ENCODE results near the gene SPOCK1.
A peak's percentile ranks its signal among the peaks of the same experiment; 100 is the strongest.

The SPOCK1 gene

GRCh38 chr5:137185193-137185592 lies 313.9 kb downstream of the SPOCK1 start:
- no peak for DNase-seq

- no peak for DNase-seq
Observed at GRCh38 chr5:137184734-137185133, 314.4 kb downstream of the SPOCK1 start.

- no peak for DNase-seq
Observed at GRCh38 chr5:137182576-137182975, 316.6 kb downstream of the SPOCK1 start.

- no peak for DNase-seq
Observed at GRCh38 chr5:137181667-137182066, 317.5 kb downstream of the SPOCK1 start.

GRCh38 chr5:137179203-137179602 lies 319.9 kb downstream of the SPOCK1 start:
- DNase-seq, result no peak

GRCh38 chr5:137176609-137177008 lies 322.5 kb downstream of the SPOCK1 start:
- DNase-seq, result no peak

- DNase-seq, result no peak
Observed at GRCh38 chr5:137176126-137176525, 323.0 kb downstream of the SPOCK1 start.

GRCh38 chr5:137174196-137174595 lies 324.9 kb downstream of the SPOCK1 start:
- no peak for DNase-seq

GRCh38 chr5:137172258-137172657 lies 326.9 kb downstream of the SPOCK1 start:
- DNase-seq, result no peak

- no peak for DNase-seq
Observed at GRCh38 chr5:137167187-137167586, 331.9 kb downstream of the SPOCK1 start.

- no peak for DNase-seq
Observed at GRCh38 chr5:137164961-137165360, 334.2 kb downstream of the SPOCK1 start.

- DNase-seq, result no peak
Observed at GRCh38 chr5:137164536-137164935, 334.6 kb downstream of the SPOCK1 start.

GRCh38 chr5:137158691-137159090 lies 340.4 kb downstream of the SPOCK1 start:
- DNase-seq, result no peak

GRCh38 chr5:137156180-137156579 lies 342.9 kb downstream of the SPOCK1 start:
- no peak for DNase-seq

GRCh38 chr5:137155261-137156000 lies 343.7 kb downstream of the SPOCK1 start:
- peak; percentile 82 for DNase-seq

GRCh38 chr5:137152616-137153015 lies 346.5 kb downstream of the SPOCK1 start:
- no peak for DNase-seq

- no peak for DNase-seq
Observed at GRCh38 chr5:137148655-137149054, 350.5 kb downstream of the SPOCK1 start.

- peak; percentile 15 for DNase-seq
Observed at GRCh38 chr5:137148159-137148558, 351.0 kb downstream of the SPOCK1 start.

- DNase-seq, result no peak
Observed at GRCh38 chr5:137147346-137147745, 351.8 kb downstream of the SPOCK1 start.

GRCh38 chr5:137146402-137146890 lies 352.7 kb downstream of the SPOCK1 start:
- DNase-seq, result no peak

- DNase-seq, result no peak
Observed at GRCh38 chr5:137145721-137146120, 353.4 kb downstream of the SPOCK1 start.

- no peak for DNase-seq
Observed at GRCh38 chr5:137144656-137145055, 354.5 kb downstream of the SPOCK1 start.

- DNase-seq, result no peak
Observed at GRCh38 chr5:137142764-137143605, 356.1 kb downstream of the SPOCK1 start.

GRCh38 chr5:137142346-137142745 lies 356.8 kb downstream of the SPOCK1 start:
- no peak for DNase-seq
